Smooth muscle cell (in vitro differentiated cells): Measurements from ENCODE around the gene RNASEL. TPM values are rescaled to one million over a fixed set of nuclear protein-coding genes. Genes with fewer than 3 reads are reported as not detected.

Experiments used
- DNase-seq: peaks from one replicate; lab custom pipeline; 2025; ENCODE audit not compliant: unreplicated experiment; lab: John Stamatoyannopoulos, UW
- H2AFZ ChIP-seq: fragments of 200-600 bp; sonication (generic); 2 replicates; pipeline ENCODE4 v1.6.0; 2016; ENCODE audit warnings: antibody characterized with exemption, low read depth, mild to moderate bottlenecking
- H3F3A ChIP-seq: fragments of 200-600 bp; sonication (generic); 2 replicates; pipeline ENCODE4 v1.6.0; 2017; ENCODE audit warnings: antibody characterized with exemption, low read depth
- H3K27ac ChIP-seq: fragments of 200-600 bp; sonication (generic); 2 replicates; pipeline ENCODE4 v1.5.1; 2016; ENCODE audit warnings: low read depth, mild to moderate bottlenecking
- H3K27me3 ChIP-seq: fragments of 200-600 bp; sonication (generic); 2 replicates; pipeline ENCODE4 v1.6.1; 2016; ENCODE audit warnings: low read depth, mild to moderate bottlenecking
- H3K36me3 ChIP-seq: fragments of 200-600 bp; sonication (generic); 2 replicates; pipeline ENCODE4 v1.5.1; 2016; ENCODE audit warnings: low read depth
- H3K4me1 ChIP-seq: fragments of 200-600 bp; sonication (generic); 2 replicates; pipeline ENCODE4 v1.5.1; 2016; ENCODE audit warnings: low read depth
- H3K4me2 ChIP-seq: fragments of 200-600 bp; sonication (generic); 2 replicates; pipeline ENCODE4 v1.6.0; 2016; ENCODE audit warnings: mild to moderate bottlenecking
- H3K4me3 ChIP-seq: fragments of 200-600 bp; sonication (generic); 2 replicates; pipeline ENCODE4 v1.5.1; 2016; ENCODE audit warnings: mild to moderate bottlenecking
- H3K79me2 ChIP-seq: fragments of 200-600 bp; sonication (generic); 2 replicates; pipeline ENCODE4 v1.6.0; 2016; ENCODE audit warnings: low read depth, mild to moderate bottlenecking
- H3K9ac ChIP-seq: fragments of 200-600 bp; sonication (generic); 2 replicates; pipeline ENCODE4 v1.6.0; 2016; ENCODE audit warnings: low read depth
- H3K9me3 ChIP-seq: fragments of 200-600 bp; sonication (generic); replicated peaks from 2 replicates; pipeline ENCODE4 v1.5.1; 2016; ENCODE audit warnings: low read depth
- H4K20me1 ChIP-seq: fragments of 200-600 bp; sonication (generic); 2 replicates; pipeline ENCODE4 v1.6.0; 2016; ENCODE audit warnings: low read depth
- WGBS: methylation state at CpG from one replicate; pipeline ENCODE4 v1.1.7; 2016; ENCODE audit warnings: low lambda C conversion rate; 5-methylcytosine and 5-hydroxymethylcytosine counted together
- polyA plus RNA-seq: library from polyadenylated mRNA; unstranded; fragments of >200 nt; fragmentation: Nextera tagmentation; extraction: Ambion mirVana; gene quantifications from 2 replicates; pipeline ENCODE4 v1.2.1, GENCODE V29; 2016
- total RNA-seq: library from RNA; depleted of rRNA; stranded (reverse); fragments of >200 nt; gene quantifications from 2 replicates; pipeline ENCODE4 v1.2.3, GENCODE V29; 2014
- TF ChIP-seq, protein P1 (sequence below): fragments of 200-600 bp; sonication (generic); IDR thresholded peaks from 2 replicates; pipeline ENCODE4 v1.5.1; 2017; ENCODE audit warnings: borderline replicate concordance, mild to moderate bottlenecking, antibody characterized with exemption; ENCODE audit not compliant: insufficient read depth, poor library complexity, severe bottlenecking

Gene RNASEL
- total and polyA plus RNA-seq, 2 experiments from 2014 or later: 4.5 to 4.7 TPM

GRCh38 chr1:182626527-182626926 is 37.5 kb upstream of the RNASEL start:
- H3K27me3 ChIP-seq: no peaks in the 10 kb centered on the region
- no peak overlapping the region for H3K4me3 ChIP-seq
- H2AFZ ChIP-seq: peak overlapping the region; percentile 31
- peak overlapping the region; percentile 2 for H3K27ac ChIP-seq
- H3K4me1 ChIP-seq: peaks cover 27% of the 10 kb centered on the region
- peak overlapping the region; percentile 12 for H3K9ac ChIP-seq
- no peaks in the 10 kb centered on the region for H3K9me3 ChIP-seq
- no peaks in the 10 kb centered on the region for H4K20me1 ChIP-seq
- peak overlapping the region; percentile 29 for H3K4me2 ChIP-seq
- peaks cover 4% of the 10 kb centered on the region for H3F3A ChIP-seq
- H3K36me3 ChIP-seq: no peaks in the 10 kb centered on the region
- TF ChIP-seq, protein P1, sequence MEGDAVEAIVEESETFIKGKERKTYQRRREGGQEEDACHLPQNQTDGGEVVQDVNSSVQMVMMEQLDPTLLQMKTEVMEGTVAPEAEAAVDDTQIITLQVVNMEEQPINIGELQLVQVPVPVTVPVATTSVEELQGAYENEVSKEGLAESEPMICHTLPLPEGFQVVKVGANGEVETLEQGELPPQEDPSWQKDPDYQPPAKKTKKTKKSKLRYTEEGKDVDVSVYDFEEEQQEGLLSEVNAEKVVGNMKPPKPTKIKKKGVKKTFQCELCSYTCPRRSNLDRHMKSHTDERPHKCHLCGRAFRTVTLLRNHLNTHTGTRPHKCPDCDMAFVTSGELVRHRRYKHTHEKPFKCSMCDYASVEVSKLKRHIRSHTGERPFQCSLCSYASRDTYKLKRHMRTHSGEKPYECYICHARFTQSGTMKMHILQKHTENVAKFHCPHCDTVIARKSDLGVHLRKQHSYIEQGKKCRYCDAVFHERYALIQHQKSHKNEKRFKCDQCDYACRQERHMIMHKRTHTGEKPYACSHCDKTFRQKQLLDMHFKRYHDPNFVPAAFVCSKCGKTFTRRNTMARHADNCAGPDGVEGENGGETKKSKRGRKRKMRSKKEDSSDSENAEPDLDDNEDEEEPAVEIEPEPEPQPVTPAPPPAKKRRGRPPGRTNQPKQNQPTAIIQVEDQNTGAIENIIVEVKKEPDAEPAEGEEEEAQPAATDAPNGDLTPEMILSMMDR: no peak
- H3K79me2 ChIP-seq: no peaks in the 10 kb centered on the region
- WGBS: 9% methylated on average over 1 of the region's 1 CpG
- DNase-seq: no peak

- H3K4me1 ChIP-seq: peaks cover 23% of the 10 kb centered on the region
- H3K4me2 ChIP-seq: peak overlapping the region; percentile 29
- 44% methylated on average over 1 of the region's 1 CpG for WGBS
These were observed 36.9 kb upstream of the RNASEL start for GRCh38 chr1:182625719-182626504.

GRCh38 chr1:182625024-182625423 is 36.0 kb upstream of the RNASEL start:
- H3K27ac ChIP-seq: no peak overlapping the region
- no peaks in the 10 kb centered on the region for H3K27me3 ChIP-seq
- H3K9me3 ChIP-seq: no peaks in the 10 kb centered on the region
- peaks cover 14% of the 10 kb centered on the region for H3K4me1 ChIP-seq
- WGBS: 60% methylated on average over 3 of the region's 3 CpGs
- TF ChIP-seq, protein P1: no peak
- H3K4me2 ChIP-seq: no peak overlapping the region
- no peak overlapping the region for H3K4me3 ChIP-seq
- no peaks in the 10 kb centered on the region for H3K79me2 ChIP-seq
- no peak for DNase-seq
- H3K9ac ChIP-seq: no peak overlapping the region
- H3K36me3 ChIP-seq: no peaks in the 10 kb centered on the region
- no peak overlapping the region for H2AFZ ChIP-seq
- H4K20me1 ChIP-seq: no peaks in the 10 kb centered on the region
- H3F3A ChIP-seq: peaks cover 4% of the 10 kb centered on the region

More at GRCh38 chr1:182625719-182626504, 36.9 kb upstream of the RNASEL start:
- no peaks in the 10 kb centered on the region for H3K79me2 ChIP-seq
- H3K9me3 ChIP-seq: no peaks in the 10 kb centered on the region
- H3K4me3 ChIP-seq: no peak overlapping the region
- H2AFZ ChIP-seq: no peak overlapping the region
- TF ChIP-seq, protein P1: no peak
- peaks cover 4% of the 10 kb centered on the region for H3F3A ChIP-seq
- no peaks in the 10 kb centered on the region for H3K36me3 ChIP-seq
- H3K27ac ChIP-seq: peak overlapping the region; percentile 36
- no peak for DNase-seq
- no peaks in the 10 kb centered on the region for H3K27me3 ChIP-seq
- no peaks in the 10 kb centered on the region for H4K20me1 ChIP-seq
- H3K9ac ChIP-seq: no peak overlapping the region

DNA sequence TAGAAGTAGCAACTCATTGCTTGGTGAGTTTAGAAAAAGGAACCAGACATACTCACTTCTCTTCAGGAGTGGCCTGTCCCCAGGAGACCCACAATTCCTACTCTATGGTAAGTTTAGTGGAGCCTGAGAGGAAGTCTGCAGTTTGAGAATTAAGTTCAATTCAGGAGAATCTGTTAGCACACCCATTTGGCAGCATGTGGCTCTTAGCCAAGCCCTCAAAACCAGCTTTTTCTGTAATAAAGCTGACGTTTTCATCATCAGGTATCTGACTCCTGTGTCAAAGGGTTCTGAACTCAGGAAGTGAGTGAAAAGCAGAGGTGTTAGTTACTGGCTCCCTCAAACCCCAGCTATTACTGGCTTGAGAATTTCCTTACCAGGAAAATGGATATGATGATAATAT is 35.5 kb upstream of the RNASEL start:
- no peak overlapping the region for H3K9ac ChIP-seq
- H3K27ac ChIP-seq: no peak overlapping the region
- no peaks in the 10 kb centered on the region for H3K27me3 ChIP-seq
- H3K4me1 ChIP-seq: peaks cover 9% of the 10 kb centered on the region
- peaks cover 4% of the 10 kb centered on the region for H3F3A ChIP-seq
- no peak overlapping the region for H3K4me2 ChIP-seq
- no peak overlapping the region for H2AFZ ChIP-seq
- 41% methylated on average over 1 of the region's 1 CpG for WGBS
- DNase-seq: no peak
- H3K9me3 ChIP-seq: no peaks in the 10 kb centered on the region
- H3K4me3 ChIP-seq: no peak overlapping the region
- H4K20me1 ChIP-seq: no peaks in the 10 kb centered on the region
- TF ChIP-seq, protein P1: no peak
- no peaks in the 10 kb centered on the region for H3K79me2 ChIP-seq
- H3K36me3 ChIP-seq: no peaks in the 10 kb centered on the region
